ENCODE data around the gene MEAF6. TPM values are rescaled to one million over a fixed set of nuclear protein-coding genes. Genes with fewer than 3 reads are reported as not detected.

The MEAF6 gene
- total RNA-seq, 1 experiment from 2014 or later = 113 TPM

Other genes with a start within 250 kb of the MEAF6 start
- 2.9 TPM in 2 replicates for gene ZC3H12A, start 40.2 kb downstream of the MEAF6 start, total RNA-seq (2014; rRNA removed; shearing (Covaris generic))
- gene SNIP1, start 39.5 kb upstream of the MEAF6 start, total RNA-seq (2014; rRNA removed; shearing (Covaris generic)) = 7.2 and 12.9 TPM in 2 replicates
- gene DNALI1, start 42.2 kb upstream of the MEAF6 start, total RNA-seq (2014; rRNA removed; shearing (Covaris generic)) = 0.64 TPM in 1 of 2 replicates, not detected in the other
- 55.3 and 64.6 TPM in 2 replicates for gene GNL2, start 81.2 kb upstream of the MEAF6 start, total RNA-seq (2014; rRNA removed; shearing (Covaris generic))
- 0.08 and 0.12 TPM in 2 replicates for gene RSPO1, start 120.1 kb upstream of the MEAF6 start, total RNA-seq (2014; rRNA removed; shearing (Covaris generic))
- 12.4 and 28.5 TPM in 2 replicates for gene CDCA8, start 177.8 kb upstream of the MEAF6 start, total RNA-seq (2014; rRNA removed; shearing (Covaris generic))